Nephron progenitor cell (in vitro differentiated cells): ENCODE data around the gene TTC33.

Source experiments
- DNase-seq: peaks from one replicate; pipeline ENCODE4 v3.0.0; 2021
- H3K27ac Mint-ChIP-seq: 2 replicates; pipeline ENCODE4 v1.8.0; 2021; ENCODE audit warnings: mild to moderate bottlenecking, moderate library complexity, mixed read lengths
- H3K27me3 Mint-ChIP-seq: 2 replicates; pipeline ENCODE4 v1.8.0; 2021; ENCODE audit warnings: mild to moderate bottlenecking, low read depth, mixed read lengths; ENCODE audit not compliant: poor library complexity
- H3K36me3 Mint-ChIP-seq: 2 replicates; pipeline ENCODE4 v1.8.0; 2021; ENCODE audit warnings: low read depth, mixed read lengths
- H3K4me1 Mint-ChIP-seq: 2 replicates; pipeline ENCODE4 v1.8.0; 2021; ENCODE audit warnings: mixed read lengths
- H3K4me3 Mint-ChIP-seq: 2 replicates; pipeline ENCODE4 v1.8.0; 2021; ENCODE audit warnings: mild to moderate bottlenecking, moderate library complexity, mixed read lengths
- H3K9me3 Mint-ChIP-seq: 2 replicates; pipeline ENCODE4 v1.8.0; 2021; ENCODE audit warnings: mild to moderate bottlenecking, moderate library complexity, mixed read lengths
- TF ChIP-seq, protein P1 (sequence below): fragments of 200-600 bp; sonication (generic); IDR thresholded peaks from 2 replicates; pipeline ENCODE4 v1.5.0; 2021; ENCODE audit warnings: antibody characterized with exemption

TTC33 gene

DNA sequence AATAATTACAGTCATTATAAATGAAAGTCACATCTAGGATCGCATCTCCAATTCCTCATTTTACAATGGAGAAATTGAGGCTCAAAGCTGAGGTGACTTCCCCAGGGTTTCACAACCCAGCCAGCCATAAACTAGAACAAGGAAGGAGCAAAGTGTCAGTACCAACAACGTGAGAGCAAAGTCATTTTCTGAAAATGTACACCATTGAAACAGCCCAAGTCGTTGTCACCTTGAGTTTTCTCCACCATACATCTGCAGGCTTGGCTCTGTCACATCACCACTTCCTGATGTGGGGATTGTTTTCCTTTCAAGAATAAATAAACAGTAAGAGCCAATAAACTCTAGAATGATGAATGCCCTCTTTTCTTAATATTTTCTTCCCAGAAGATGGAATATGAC, 260.5 kb downstream of the TTC33 start:
- TF ChIP-seq, protein P1, sequence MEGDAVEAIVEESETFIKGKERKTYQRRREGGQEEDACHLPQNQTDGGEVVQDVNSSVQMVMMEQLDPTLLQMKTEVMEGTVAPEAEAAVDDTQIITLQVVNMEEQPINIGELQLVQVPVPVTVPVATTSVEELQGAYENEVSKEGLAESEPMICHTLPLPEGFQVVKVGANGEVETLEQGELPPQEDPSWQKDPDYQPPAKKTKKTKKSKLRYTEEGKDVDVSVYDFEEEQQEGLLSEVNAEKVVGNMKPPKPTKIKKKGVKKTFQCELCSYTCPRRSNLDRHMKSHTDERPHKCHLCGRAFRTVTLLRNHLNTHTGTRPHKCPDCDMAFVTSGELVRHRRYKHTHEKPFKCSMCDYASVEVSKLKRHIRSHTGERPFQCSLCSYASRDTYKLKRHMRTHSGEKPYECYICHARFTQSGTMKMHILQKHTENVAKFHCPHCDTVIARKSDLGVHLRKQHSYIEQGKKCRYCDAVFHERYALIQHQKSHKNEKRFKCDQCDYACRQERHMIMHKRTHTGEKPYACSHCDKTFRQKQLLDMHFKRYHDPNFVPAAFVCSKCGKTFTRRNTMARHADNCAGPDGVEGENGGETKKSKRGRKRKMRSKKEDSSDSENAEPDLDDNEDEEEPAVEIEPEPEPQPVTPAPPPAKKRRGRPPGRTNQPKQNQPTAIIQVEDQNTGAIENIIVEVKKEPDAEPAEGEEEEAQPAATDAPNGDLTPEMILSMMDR, result no peak
- Mint-ChIP-seq H3K4me3 (no peak overlapping the region), H3K9me3 (no peaks in the 10 kb centered on the region), H3K36me3 (no peaks in the 10 kb centered on the region), H3K27ac (no peak overlapping the region), H3K27me3 (no peaks in the 10 kb centered on the region), H3K4me1 (peaks cover 9% of the 10 kb centered on the region)
- DNase-seq, result no peak

DNA sequence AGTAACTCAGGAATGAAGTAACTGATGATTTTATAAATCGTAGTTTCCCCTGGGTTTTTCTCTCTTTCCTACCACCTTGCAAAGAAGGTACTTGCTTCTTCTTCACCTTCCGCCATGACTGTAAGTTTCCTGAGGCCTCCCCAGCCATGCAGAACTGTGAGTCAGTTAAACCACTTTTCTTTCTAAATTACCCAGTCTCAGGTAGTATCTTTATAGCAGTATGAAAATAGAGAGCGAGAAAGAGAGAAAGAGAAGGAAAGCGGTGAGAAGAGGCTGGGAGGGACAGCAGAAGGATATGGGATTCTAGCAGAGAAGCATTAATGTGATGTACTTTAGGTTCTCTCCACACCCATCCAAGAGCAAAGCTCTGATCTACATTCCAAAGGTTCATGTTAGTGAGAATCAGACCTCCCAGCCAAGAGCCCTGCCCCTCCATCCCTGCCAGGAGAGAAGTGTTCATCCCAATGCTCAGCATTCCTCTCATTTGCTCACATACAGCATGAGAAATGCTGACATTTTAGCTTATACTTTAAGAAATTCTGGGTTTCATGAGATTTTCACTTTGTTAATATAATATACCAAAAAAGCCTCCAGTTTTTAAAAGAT, 261.0 kb downstream of the TTC33 start:
- no peak for DNase-seq
- TF ChIP-seq, protein P1, result no peak

DNA sequence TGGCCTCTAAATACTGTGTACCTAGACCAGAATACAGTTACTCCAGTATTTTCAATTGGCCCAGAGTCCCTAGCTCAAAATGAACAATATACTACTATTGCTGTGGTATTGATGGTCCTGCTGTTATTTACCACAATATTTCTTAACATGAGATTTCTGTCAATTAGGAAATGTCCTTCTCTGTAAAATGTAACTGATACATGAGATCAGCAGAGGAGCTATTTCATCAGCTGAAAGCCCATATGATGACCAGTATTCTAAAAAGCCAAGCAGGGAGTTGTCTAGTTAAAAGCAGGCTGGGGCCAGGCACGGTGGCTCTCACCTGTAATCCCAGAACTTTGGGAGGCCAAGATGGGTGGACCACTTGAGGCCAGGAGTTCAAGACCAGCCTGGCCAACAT, 263.7 kb downstream of the TTC33 start:
- no peaks in the 10 kb centered on the region for H3K27me3 Mint-ChIP-seq
- H3K4me3 Mint-ChIP-seq, result no peak overlapping the region
- H3K4me1 Mint-ChIP-seq, result peaks cover 9% of the 10 kb centered on the region
- no peaks in the 10 kb centered on the region for H3K36me3 Mint-ChIP-seq
- no peaks in the 10 kb centered on the region for H3K9me3 Mint-ChIP-seq
- H3K27ac Mint-ChIP-seq, result no peak overlapping the region
- no peak for DNase-seq
- TF ChIP-seq, protein P1, result no peak

More for the DNA sequence above, 261.0 kb downstream of the TTC33 start:
- no peaks in the 10 kb centered on the region for H3K36me3 Mint-ChIP-seq
- peaks cover 9% of the 10 kb centered on the region for H3K4me1 Mint-ChIP-seq
- no peak overlapping the region for H3K27ac Mint-ChIP-seq
- no peaks in the 10 kb centered on the region for H3K9me3 Mint-ChIP-seq
- no peaks in the 10 kb centered on the region for H3K27me3 Mint-ChIP-seq
- H3K4me3 Mint-ChIP-seq, result no peak overlapping the region

DNA sequence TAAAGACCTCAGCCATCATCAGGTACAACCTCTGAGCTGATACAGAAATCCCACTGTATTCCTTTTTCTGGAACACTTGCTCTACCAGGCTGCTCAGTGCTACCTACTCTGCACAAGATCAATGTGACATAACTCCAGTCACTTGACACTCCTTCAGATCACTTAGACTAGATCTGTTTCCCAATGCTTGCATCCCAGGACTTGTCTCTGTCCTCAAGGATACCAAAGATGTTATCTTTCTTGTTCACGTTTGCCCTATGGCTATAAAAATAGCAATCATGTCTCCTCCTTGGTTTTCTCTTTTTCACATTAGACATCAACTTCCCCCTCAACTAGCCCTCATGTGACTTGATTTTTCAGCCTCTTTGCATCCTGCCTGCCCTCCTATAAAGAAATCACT, 264.1 kb downstream of the TTC33 start:
- no peak overlapping the region for H3K27ac Mint-ChIP-seq
- DNase-seq, result no peak

DNA sequence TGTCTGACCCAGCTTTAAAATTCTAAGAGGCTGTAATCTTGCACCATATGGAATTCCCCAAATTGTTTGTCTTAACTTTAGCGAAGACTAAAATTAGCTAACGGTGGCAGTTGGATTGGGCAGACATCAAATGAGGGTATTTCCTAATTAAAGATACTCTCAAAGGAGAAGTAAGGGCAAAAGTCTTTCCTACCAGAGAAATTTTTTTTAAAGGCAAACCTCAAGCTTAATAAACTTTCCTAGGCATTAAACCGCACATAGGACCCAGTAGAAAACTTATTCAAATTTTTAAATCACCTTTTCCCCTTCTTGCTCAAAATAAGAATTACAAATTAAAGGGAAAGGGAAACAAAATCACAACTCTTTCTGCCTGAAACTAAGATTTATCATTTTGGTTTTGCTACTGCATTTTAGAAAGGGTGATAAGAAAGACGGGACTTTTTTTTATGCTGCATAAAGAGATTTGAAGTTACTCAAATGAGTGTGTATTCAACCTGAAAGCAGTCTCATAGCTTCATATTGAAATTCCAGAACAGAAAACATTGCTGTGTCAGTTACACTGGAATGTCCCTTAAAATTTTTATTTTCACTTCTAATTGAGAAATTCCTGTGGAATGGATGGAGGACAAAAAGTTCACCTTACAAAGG, 265.2 kb downstream of the TTC33 start:
- TF ChIP-seq, protein P1, result no peak
- H3K4me3 Mint-ChIP-seq, result no peak overlapping the region
- H3K4me1 Mint-ChIP-seq, result peaks cover 9% of the 10 kb centered on the region
- no peaks in the 10 kb centered on the region for H3K36me3 Mint-ChIP-seq
- no peak overlapping the region for H3K27ac Mint-ChIP-seq
- H3K27me3 Mint-ChIP-seq, result no peaks in the 10 kb centered on the region
- DNase-seq, result no peak
- H3K9me3 Mint-ChIP-seq, result no peaks in the 10 kb centered on the region

More for the DNA sequence above, 264.1 kb downstream of the TTC33 start:
- TF ChIP-seq, protein P1, result no peak
- Mint-ChIP-seq H3K9me3 (no peaks in the 10 kb centered on the region), H3K36me3 (no peaks in the 10 kb centered on the region), H3K27me3 (no peaks in the 10 kb centered on the region), H3K4me1 (peaks cover 9% of the 10 kb centered on the region), H3K4me3 (no peak overlapping the region)

DNA sequence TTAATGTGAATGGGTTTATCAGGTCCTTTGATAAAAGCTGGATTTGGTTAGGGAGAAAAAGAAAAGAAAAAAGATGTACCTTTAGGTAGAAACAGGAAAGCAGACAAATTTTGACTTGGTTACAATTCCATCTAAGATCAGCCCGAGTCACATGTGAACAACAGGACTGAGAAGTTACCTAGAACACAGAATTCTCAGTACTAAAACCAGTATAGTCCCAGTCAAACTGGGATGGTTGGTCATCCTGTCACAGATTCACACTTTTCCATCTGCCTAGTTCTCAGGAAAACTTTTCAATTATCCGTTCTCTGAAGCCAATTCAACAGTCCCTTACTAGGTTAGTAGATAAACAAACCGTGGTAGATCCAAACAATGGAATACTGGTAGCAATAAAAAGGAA, 266.3 kb downstream of the TTC33 start:
- Mint-ChIP-seq H3K9me3 (no peaks in the 10 kb centered on the region), H3K27ac (no peak overlapping the region), H3K4me1 (no peaks in the 10 kb centered on the region), H3K4me3 (no peak overlapping the region), H3K27me3 (peaks cover 3% of the 10 kb centered on the region), H3K36me3 (no peaks in the 10 kb centered on the region)
- DNase-seq, result no peak
- TF ChIP-seq, protein P1, result no peak
